ENCODE data around the gene GFOD1. TPM values are rescaled to one million over a fixed set of nuclear protein-coding genes. Genes with fewer than 3 reads are reported as not detected.

GFOD1 gene
- total and polyA plus RNA-seq, 2 donors (not counting 1 experiment from before 2014, with no cell fraction given), result 10.5 to 25.3 TPM

DNA sequence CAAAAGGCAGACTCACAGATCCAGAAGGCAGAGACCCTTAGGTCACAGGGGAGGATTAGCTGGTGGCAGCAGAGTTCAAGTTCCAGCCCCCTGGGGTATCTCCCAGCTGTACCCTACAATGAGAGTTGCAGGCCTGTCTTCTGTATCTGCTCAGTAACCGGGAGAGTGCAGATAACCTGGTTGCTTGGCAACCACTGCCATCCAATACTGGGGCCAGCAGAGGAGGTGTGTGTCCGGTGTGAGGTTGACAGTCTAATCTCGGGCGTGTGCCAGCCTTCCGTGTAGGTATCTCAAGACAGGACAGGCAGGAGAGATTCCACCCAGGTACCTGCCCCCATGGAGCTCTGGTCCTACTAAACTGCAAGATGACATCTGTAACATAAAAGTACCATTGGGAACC, 102.4 kb downstream of the GFOD1 start:
- Histone ChIP-seq H3K9ac (ENCODE audit: insufficient read depth, low read length) (no peak overlapping the region), H3K4me3 (replicated peaks in 1 of 4; ENCODE audit: control extremely low read depth in 1 of 4, insufficient read depth in 1 of 4, low read depth in 3 of 4, low read length in 4 of 4) (no peak overlapping the region), H2AFZ (ENCODE audit: low read length) (no peak overlapping the region), H3K36me3 (ENCODE audit: control insufficient read depth, insufficient read depth, low read length) (no peaks in the 10 kb centered on the region), H3K27me3 (ENCODE audit: control insufficient read depth, insufficient read depth, low read length) (no peaks in the 10 kb centered on the region), H3K79me2 (ENCODE audit: control insufficient read depth, insufficient read depth, low read length) (no peaks in the 10 kb centered on the region), H3K9me3 (ENCODE audit: control insufficient read depth, insufficient read depth, low read depth, low read length) (no peaks in the 10 kb centered on the region), H3K27ac (ENCODE audit: insufficient read depth, low read length) (no peak overlapping the region), H4K20me1 (ENCODE audit: control insufficient read depth, extremely low read depth, insufficient read depth, low read length) (no peaks in the 10 kb centered on the region), H3K4me2 (ENCODE audit: extremely low read depth, insufficient read depth, low read length) (no peak overlapping the region), H3K4me1 (ENCODE audit: control insufficient read depth, extremely low read depth, insufficient read depth, low read length) (no peaks in the 10 kb centered on the region)
- TF ChIP-seq, protein P1, sequence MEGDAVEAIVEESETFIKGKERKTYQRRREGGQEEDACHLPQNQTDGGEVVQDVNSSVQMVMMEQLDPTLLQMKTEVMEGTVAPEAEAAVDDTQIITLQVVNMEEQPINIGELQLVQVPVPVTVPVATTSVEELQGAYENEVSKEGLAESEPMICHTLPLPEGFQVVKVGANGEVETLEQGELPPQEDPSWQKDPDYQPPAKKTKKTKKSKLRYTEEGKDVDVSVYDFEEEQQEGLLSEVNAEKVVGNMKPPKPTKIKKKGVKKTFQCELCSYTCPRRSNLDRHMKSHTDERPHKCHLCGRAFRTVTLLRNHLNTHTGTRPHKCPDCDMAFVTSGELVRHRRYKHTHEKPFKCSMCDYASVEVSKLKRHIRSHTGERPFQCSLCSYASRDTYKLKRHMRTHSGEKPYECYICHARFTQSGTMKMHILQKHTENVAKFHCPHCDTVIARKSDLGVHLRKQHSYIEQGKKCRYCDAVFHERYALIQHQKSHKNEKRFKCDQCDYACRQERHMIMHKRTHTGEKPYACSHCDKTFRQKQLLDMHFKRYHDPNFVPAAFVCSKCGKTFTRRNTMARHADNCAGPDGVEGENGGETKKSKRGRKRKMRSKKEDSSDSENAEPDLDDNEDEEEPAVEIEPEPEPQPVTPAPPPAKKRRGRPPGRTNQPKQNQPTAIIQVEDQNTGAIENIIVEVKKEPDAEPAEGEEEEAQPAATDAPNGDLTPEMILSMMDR (conservative IDR thresholded peaks at IDR 0.05 in 1 of 2, IDR thresholded peaks at IDR 0.05 in 1 of 2; ENCODE audit: low read depth in 1 of 2, low read length in 2 of 2), result no peak
- TF ChIP-seq EZH2 (IDR thresholded peaks at IDR 0.05; ENCODE audit: low read length, missing control alignments), result no peak
- DNase-seq (ENCODE audit: low read depth in 2 of 2), result no peak

DNA sequence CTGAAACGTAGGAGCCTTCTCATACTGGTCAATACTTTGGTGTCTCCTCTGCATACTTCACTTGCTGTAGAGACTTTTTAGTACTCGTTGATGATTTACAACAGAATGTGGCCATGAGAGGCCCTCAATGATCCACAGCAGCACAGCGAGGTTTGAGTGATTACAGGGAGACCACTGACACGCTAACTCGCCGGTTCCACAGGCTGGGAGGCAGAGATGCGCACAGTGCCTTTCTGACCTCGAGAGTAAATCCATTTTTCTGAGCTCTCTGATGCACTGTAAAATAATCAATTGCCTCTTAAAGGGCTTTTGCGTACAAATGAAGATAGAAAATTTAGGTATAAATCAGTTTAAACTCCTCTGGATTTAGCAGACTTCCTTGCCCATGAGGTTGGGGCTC, 102.9 kb downstream of the GFOD1 start:
- H3K9ac ChIP-seq (ENCODE audit: insufficient read depth, low read length), result no peak overlapping the region
- H3K36me3 ChIP-seq (ENCODE audit: control insufficient read depth, insufficient read depth, low read length), result no peaks in the 10 kb centered on the region
- H3K27ac ChIP-seq (ENCODE audit: insufficient read depth, low read length), result no peak overlapping the region
- H3K79me2 ChIP-seq (ENCODE audit: control insufficient read depth, insufficient read depth, low read length), result no peaks in the 10 kb centered on the region
- H3K4me2 ChIP-seq (ENCODE audit: extremely low read depth, insufficient read depth, low read length), result no peak overlapping the region
- H4K20me1 ChIP-seq (ENCODE audit: control insufficient read depth, extremely low read depth, insufficient read depth, low read length), result no peaks in the 10 kb centered on the region
- H3K4me1 ChIP-seq (ENCODE audit: control insufficient read depth, extremely low read depth, insufficient read depth, low read length), result no peaks in the 10 kb centered on the region
- no peak for DNase-seq (ENCODE audit: low read depth in 2 of 2)
- H3K9me3 ChIP-seq (ENCODE audit: control insufficient read depth, insufficient read depth, low read depth, low read length), result no peaks in the 10 kb centered on the region
- no peak overlapping the region for H3K4me3 ChIP-seq (replicated peaks in 1 of 4; ENCODE audit: control extremely low read depth in 1 of 4, insufficient read depth in 1 of 4, low read depth in 3 of 4, low read length in 4 of 4)
- TF ChIP-seq EZH2 (IDR thresholded peaks at IDR 0.05; ENCODE audit: low read length, missing control alignments), result no peak
- TF ChIP-seq, protein P1 (conservative IDR thresholded peaks at IDR 0.05 in 1 of 2, IDR thresholded peaks at IDR 0.05 in 1 of 2; ENCODE audit: low read depth in 1 of 2, low read length in 2 of 2), result no peak
- no peak overlapping the region for H2AFZ ChIP-seq (ENCODE audit: low read length)
- H3K27me3 ChIP-seq (ENCODE audit: control insufficient read depth, insufficient read depth, low read length), result no peaks in the 10 kb centered on the region

DNA sequence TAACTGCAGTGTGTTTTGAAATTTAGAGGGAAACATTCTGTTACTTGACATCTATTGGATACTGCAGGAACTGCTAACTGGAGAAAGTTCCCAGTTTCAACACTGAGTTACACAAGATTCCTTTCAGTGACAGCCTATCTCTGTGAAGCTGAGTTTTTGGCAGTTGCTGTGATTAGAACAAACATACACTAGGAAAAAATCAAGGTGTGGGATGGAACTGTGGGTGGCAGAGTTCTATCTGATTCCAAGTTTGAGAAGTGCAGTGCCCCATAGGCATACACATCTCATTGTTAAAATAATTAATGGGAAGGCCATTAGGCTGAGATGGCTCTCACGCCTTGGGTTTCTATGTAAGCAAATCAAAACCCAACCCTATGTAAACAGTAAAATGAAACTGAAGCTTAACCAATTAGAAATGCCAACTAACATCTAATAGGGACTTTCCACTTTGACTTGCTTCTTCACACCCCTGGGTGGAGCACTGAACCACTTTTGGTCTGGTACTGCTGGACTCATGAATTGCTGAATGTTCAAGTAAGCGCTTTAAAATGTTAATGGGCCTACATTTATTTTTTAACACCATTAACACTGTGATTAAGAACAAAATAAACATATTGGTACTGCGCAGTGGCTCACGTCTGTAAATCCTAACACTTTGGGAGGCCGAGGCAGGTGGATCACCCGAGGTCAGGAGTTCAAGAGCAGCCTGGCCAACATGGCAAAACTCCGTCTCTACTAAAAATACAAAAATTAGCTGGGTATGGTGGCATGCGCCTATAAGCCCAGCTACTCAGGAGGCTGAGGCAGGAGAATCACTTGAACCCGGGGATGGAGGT, 103.9 kb downstream of the GFOD1 start:
- TF ChIP-seq, protein P1 (conservative IDR thresholded peaks at IDR 0.05 in 1 of 2, IDR thresholded peaks at IDR 0.05 in 1 of 2; ENCODE audit: low read depth in 1 of 2, low read length in 2 of 2), result peak in 1 of 2 donors; percentile 30
- TF ChIP-seq EZH2 (IDR thresholded peaks at IDR 0.05; ENCODE audit: low read length, missing control alignments), result no peak
- no peaks in the 10 kb centered on the region for H3K27me3 ChIP-seq (ENCODE audit: control insufficient read depth, insufficient read depth, low read length)
- H2AFZ ChIP-seq (ENCODE audit: low read length), result no peak overlapping the region
- H4K20me1 ChIP-seq (ENCODE audit: control insufficient read depth, extremely low read depth, insufficient read depth, low read length), result no peaks in the 10 kb centered on the region
- no peak overlapping the region for H3K4me3 ChIP-seq (replicated peaks in 1 of 4; ENCODE audit: control extremely low read depth in 1 of 4, insufficient read depth in 1 of 4, low read depth in 3 of 4, low read length in 4 of 4)
- no peak overlapping the region for H3K27ac ChIP-seq (ENCODE audit: insufficient read depth, low read length)
- no peaks in the 10 kb centered on the region for H3K4me1 ChIP-seq (ENCODE audit: control insufficient read depth, extremely low read depth, insufficient read depth, low read length)
- H3K9me3 ChIP-seq (ENCODE audit: control insufficient read depth, insufficient read depth, low read depth, low read length), result no peaks in the 10 kb centered on the region
- no peak overlapping the region for H3K4me2 ChIP-seq (ENCODE audit: extremely low read depth, insufficient read depth, low read length)
- H3K36me3 ChIP-seq (ENCODE audit: control insufficient read depth, insufficient read depth, low read length), result no peaks in the 10 kb centered on the region
- H3K79me2 ChIP-seq (ENCODE audit: control insufficient read depth, insufficient read depth, low read length), result no peaks in the 10 kb centered on the region
- no peak overlapping the region for H3K9ac ChIP-seq (ENCODE audit: insufficient read depth, low read length)
- DNase-seq (ENCODE audit: low read depth in 2 of 2), result peak; percentile 48 to 68

All from fibroblast of lung (primary cell).